HCT116 (cell line): Measurements from ENCODE around the gene ITIH5. TPM values are rescaled to one million over a fixed set of nuclear protein-coding genes. Genes with fewer than 3 reads are reported as not detected.

ENCODE experiments used
- ATAC-seq: fragments of 200-7000 bp; cut with Tn5 transposase; 2 replicates; pipeline ENCODE4 v1.9.1; 2020; ENCODE audit warnings: mild to moderate bottlenecking, moderate library complexity
- BruUV-seq: library from RNA; stranded (reverse); fragments of 400-500 nt; replicated peaks from 2 replicates; lab custom pipeline; 2021; lab: Mats Ljungman, UMichigan
- CTCF ChIA-PET: fragments of 300-600 bp; sonication (Branson Sonifier 250); formaldehyde crosslinking; loops from one replicate; lab custom pipeline; 2021; ENCODE audit warnings: antibody characterized with exemption; lab: Charles Lee
- POLR2A ChIA-PET: fragments of 300-600, 350-600 bp; sonication (Branson Sonifier 250); formaldehyde crosslinking; loops from one replicate; lab custom pipeline; 2021; ENCODE audit warnings: antibody characterized with exemption; lab: Charles Lee
- RAD21 ChIA-PET, 2 experiments: fragments of 300-600 bp; sonication (Branson Sonifier 250); formaldehyde crosslinking; loops; one replicate each; lab custom pipeline; 2023; ENCODE audit warnings: low total read pairs in 2 of 2; ENCODE audit not compliant: uncharacterized antibody in 2 of 2, unreplicated experiment in 2 of 2, low non-redundant PET in 1 of 2; lab: Charles Lee
- DNase-seq: peaks from one replicate; pipeline ENCODE4 v3.0.0-alpha.2; 2010; ENCODE audit warnings: low read depth, low spot score
- H2AFZ ChIP-seq: fragments of 200-600 bp; shearing (Covaris generic), sonication (generic); 2 replicates; pipeline ENCODE4 v1.6.1; 2017; ENCODE audit warnings: low read depth, mixed run types, mixed read lengths, antibody characterized with exemption, low read length; ENCODE audit not compliant: poor library complexity, severe bottlenecking
- H3K27ac ChIP-seq: 2 replicates; pipeline ENCODE4 v1.5.1; 2012; ENCODE audit warnings: low read depth, low read length
- H3K27me3 ChIP-seq: fragments of 200-600 bp; sonication (generic); 2 replicates; pipeline ENCODE4 v1.6.1; 2016; ENCODE audit warnings: mixed run types, low read length, mixed read lengths; ENCODE audit not compliant: insufficient read depth
- H3K36me3 ChIP-seq, 2 experiments: fragments of 200-500 bp in 1 of 2; fragments of 200-600 bp in 1 of 2; sonication (Bioruptor generic) in 1 of 2; sonication (generic) in 1 of 2; 2 replicates each; pipeline versions ENCODE4 v1.5.1 to v1.6.1; 2014 to 2016; ENCODE audit warnings: low read length in 2 of 2, inconsistent platforms in 1 of 2, mixed read lengths in 1 of 2, mixed run types in 1 of 2; ENCODE audit not compliant: insufficient read depth in 2 of 2, control insufficient read depth in 1 of 2
- H3K4me1 ChIP-seq, 2 experiments: fragments of 200-600 bp in 1 of 2; sonication (generic) in 1 of 2; 2 replicates each; pipeline versions ENCODE4 v1.5.1 to v1.6.1; 2012 to 2017; ENCODE audit warnings: low read length in 2 of 2, inconsistent platforms in 1 of 2, mild to moderate bottlenecking in 1 of 2, mixed read lengths in 1 of 2, mixed run types in 1 of 2, moderate library complexity in 1 of 2; ENCODE audit not compliant: insufficient read depth in 2 of 2, control insufficient read depth in 1 of 2
- H3K4me2 ChIP-seq: fragments of 200-600 bp; sonication (generic); 2 replicates; pipeline ENCODE4 v1.6.1; 2017; ENCODE audit warnings: mixed run types, low read length, mixed read lengths
- H3K4me3 ChIP-seq, 2 experiments: fragments of 200-600 bp in 1 of 2; sonication (generic) in 1 of 2; replicated peaks in 1 of 2; 2 replicates each; pipeline ENCODE4 v1.5.1; 2011 to 2016; ENCODE audit warnings: low read length in 2 of 2, control low read depth in 1 of 2, low read depth in 1 of 2, mild to moderate bottlenecking in 1 of 2, mixed read lengths in 1 of 2, mixed run types in 1 of 2
- H3K79me2 ChIP-seq: fragments of 200-600 bp; sonication (generic); 2 replicates; pipeline ENCODE4 v1.6.1; 2017; ENCODE audit warnings: mild to moderate bottlenecking, mixed run types, low read length, moderate library complexity, mixed read lengths; ENCODE audit not compliant: insufficient read depth
- H3K9ac ChIP-seq: fragments of 200-600 bp; sonication (generic); 2 replicates; pipeline ENCODE4 v1.6.1; 2016; ENCODE audit warnings: low read length, mixed read lengths
- H3K9me2 ChIP-seq: fragments of 200-600 bp; sonication (generic), shearing (Covaris generic); 2 replicates; pipeline ENCODE4 v1.6.1; 2017; ENCODE audit warnings: mixed run types, mild to moderate bottlenecking, moderate library complexity; ENCODE audit not compliant: insufficient read depth
- H3K9me3 ChIP-seq, 2 experiments: fragments of 200-500 bp in 1 of 2; fragments of 200-600 bp in 1 of 2; sonication (Bioruptor generic) in 1 of 2; sonication (generic) in 1 of 2; 2 replicates each; pipeline ENCODE4 v1.6.1; 2014 to 2017; ENCODE audit warnings: low read length in 2 of 2, mixed read lengths in 2 of 2, inconsistent platforms in 1 of 2, low read depth in 1 of 2, mild to moderate bottlenecking in 1 of 2, mixed run types in 1 of 2, moderate library complexity in 1 of 2; ENCODE audit not compliant: control insufficient read depth in 1 of 2, insufficient read depth in 1 of 2
- H4K20me1 ChIP-seq: fragments of 200-600 bp; sonication (generic), shearing (Covaris generic); 2 replicates; pipeline ENCODE4 v1.6.1; 2017; ENCODE audit warnings: mixed run types, mild to moderate bottlenecking, moderate library complexity; ENCODE audit not compliant: insufficient read depth
- CBX3 ChIP-seq: IDR thresholded peaks from 2 replicates; pipeline ENCODE4 v1.6.1; 2012; ENCODE audit warnings: low read depth
- EGR1 ChIP-seq: IDR thresholded peaks from 2 replicates; pipeline ENCODE4 v1.6.1; 2012; ENCODE audit warnings: low read depth
- ELF1 ChIP-seq: IDR thresholded peaks from 2 replicates; pipeline ENCODE4 v1.6.1; 2012; ENCODE audit warnings: low read depth, borderline replicate concordance
- EZH2 ChIP-seq: fragments of 200-600 bp; sonication (generic); IDR thresholded peaks from 2 replicates; pipeline ENCODE4 v1.6.1; 2017; ENCODE audit warnings: antibody characterized with exemption, mixed run types
- EZH2phosphoT487 ChIP-seq: fragments of 200-600 bp; IDR thresholded peaks from 2 replicates; pipeline ENCODE4 v1.6.1; 2018; ENCODE audit warnings: antibody characterized with exemption, borderline replicate concordance
- FOSL1 ChIP-seq: IDR thresholded peaks from 2 replicates; pipeline ENCODE4 v1.6.1; 2012; ENCODE audit warnings: low read depth
- JUND ChIP-seq: IDR thresholded peaks from 2 replicates; pipeline ENCODE4 v1.6.1; 2012
- POLR2AphosphoS5 ChIP-seq: IDR thresholded peaks from 2 replicates; pipeline ENCODE4 v1.6.1; 2011; ENCODE audit warnings: mild to moderate bottlenecking, low read depth, low read length, moderate library complexity
- RAD21 ChIP-seq: IDR thresholded peaks from 2 replicates; pipeline ENCODE4 v1.6.1; 2012; ENCODE audit warnings: low read depth, mild to moderate bottlenecking
- SIN3A ChIP-seq: IDR thresholded peaks from 2 replicates; pipeline ENCODE4 v1.6.1; 2012; ENCODE audit warnings: low read depth
- SP1 ChIP-seq: IDR thresholded peaks from 2 replicates; pipeline ENCODE4 v1.6.1; 2012; ENCODE audit warnings: low read depth
- SRF ChIP-seq: IDR thresholded peaks from 2 replicates; pipeline ENCODE4 v1.6.1; 2012; ENCODE audit warnings: low read depth
- TCF7L2 ChIP-seq: IDR thresholded peaks from 2 replicates; pipeline ENCODE4 v1.7.0; 2011; ENCODE audit warnings: borderline replicate concordance, inconsistent platforms; ENCODE audit not compliant: insufficient read depth, insufficient read length; ENCODE audit errors: extremely low read depth
- YY1 ChIP-seq: IDR thresholded peaks from 2 replicates; pipeline ENCODE4 v1.6.1; 2011; ENCODE audit warnings: low read length, low read depth, moderate library complexity, mild to moderate bottlenecking; ENCODE audit not compliant: insufficient replicate concordance; ENCODE audit errors: extremely low read depth
- ZBTB33 ChIP-seq: IDR thresholded peaks from 2 replicates; pipeline ENCODE4 v1.6.1; 2011; ENCODE audit warnings: mild to moderate bottlenecking, low read length, moderate library complexity; ENCODE audit not compliant: insufficient replicate concordance; ENCODE audit errors: extremely low read depth
- ZFX ChIP-seq: fragments of 450-650 bp; IDR thresholded peaks from 2 replicates; pipeline ENCODE4 v1.6.1; 2017
- ZNF274 ChIP-seq: fragments of 200-500 bp; sonication (Bioruptor generic); IDR thresholded peaks from 2 replicates; pipeline ENCODE4 v1.6.1; 2014; ENCODE audit warnings: mild to moderate bottlenecking, low read depth, low read length, inconsistent platforms
- intact Hi-C: fragments of 100-400 bp; cut with micrococcal nuclease; formaldehyde crosslinking; loops from 2 replicates; pipeline ENCODE4 v1.10.0; 2022
- total RNA-seq: library from RNA; stranded (reverse); gene quantifications from one replicate; pipeline ENCODE4 v1.2.1, GENCODE V29; 2021; ENCODE audit not compliant: unreplicated experiment

The ITIH5 gene
- total RNA-seq, 1 experiment from 2014 or later, result not detected

GRCh38 chr10:7642491-7643011 lies 24.2 kb downstream of the ITIH5 start:
- ChIA-PET POLR2A (no interaction called here), RAD21 (no interaction called here), CTCF (no interaction called here)
- H3K4me1 ChIP-seq, result no peaks in the 10 kb centered on the region
- H3K4me2 ChIP-seq, result no peak overlapping the region
- no peak overlapping the region for H3K27ac ChIP-seq
- no peaks in the 10 kb centered on the region for H3K9me2 ChIP-seq
- intact Hi-C loops, result no loop called here
- H3K4me3 ChIP-seq, result no peak overlapping the region
- no TSS peak for BruUV-seq
- H3K36me3 ChIP-seq, result no peaks in the 10 kb centered on the region
- H3K9me3 ChIP-seq, result no peaks in the 10 kb centered on the region; a peak in 1 of 4 replicates
- no peak overlapping the region for H3K9ac ChIP-seq
- H4K20me1 ChIP-seq, result no peaks in the 10 kb centered on the region
- no peak overlapping the region for H2AFZ ChIP-seq
- H3K79me2 ChIP-seq, result no peaks in the 10 kb centered on the region
- ATAC-seq, result no peak
- TF ChIP-seq ELF1, result no peak
- TF ChIP-seq EZH2, result no peak
- TF ChIP-seq ZFX, result no peak
- TF ChIP-seq POLR2AphosphoS5, result no peak
- no peak for TF ChIP-seq SP1
- no peak for TF ChIP-seq FOSL1
- TF ChIP-seq ZBTB33, result no peak
- no peak for TF ChIP-seq YY1
- no peak for TF ChIP-seq CBX3
- TF ChIP-seq JUND, result no peak
- TF ChIP-seq EZH2phosphoT487, result no peak
- TF ChIP-seq TCF7L2, result no peak
- no peak for TF ChIP-seq RAD21
- TF ChIP-seq SRF, result no peak
- TF ChIP-seq SIN3A, result no peak
- TF ChIP-seq ZNF274, result no peak
- TF ChIP-seq EGR1, result no peak
- TF ChIP-seq, all 23 proteins: peak for 0
- DNase-seq, result no peak
- H3K27me3 ChIP-seq, result peaks cover 29% of the 10 kb centered on the region
